BE2C (cell line): ENCODE data around the gene SMIM35.

Experiments used
- DNase-seq: peaks from one replicate; pipeline ENCODE4 v3.0.0-alpha.2; 2020
- H3K27me3 ChIP-seq: fragments of 250-450 bp; sonication (Bioruptor Pico); 2 replicates; pipeline ENCODE4 v1.5.1; 2020; ENCODE audit warnings: mild to moderate bottlenecking
- H3K36me3 ChIP-seq: fragments of 250-450 bp; sonication (Bioruptor Pico); 2 replicates; pipeline ENCODE4 v1.5.1; 2020; ENCODE audit warnings: mild to moderate bottlenecking
- H3K4me1 ChIP-seq: fragments of 250-450 bp; sonication (Bioruptor Pico); 2 replicates; pipeline ENCODE4 v1.5.1; 2020
- H3K4me3 ChIP-seq: 2 replicates; pipeline ENCODE4 v1.5.1; 2011; ENCODE audit warnings: low read depth, low read length
- H3K9me3 ChIP-seq: fragments of 250-450 bp; sonication (Bioruptor Pico); 2 replicates; pipeline ENCODE4 v1.5.1; 2020
- CTCF ChIP-seq: IDR thresholded peaks from 2 replicates; pipeline ENCODE4 v1.5.1; 2012; ENCODE audit warnings: mild to moderate bottlenecking, low read depth, low read length

SMIM35 gene

GRCh38 chr11:118098996-118099837, 12.5 kb upstream of the SMIM35 start:
- no peak for TF ChIP-seq CTCF
- Histone ChIP-seq H3K27me3 (peaks cover 3% of the 10 kb centered on the region; the same call in 1 of the 2 replicates), H3K36me3 (no peaks in the 10 kb centered on the region), H3K9me3 (no peaks in the 10 kb centered on the region), H3K4me3 (no peak overlapping the region), H3K4me1 (no peaks in the 10 kb centered on the region)
- no peak for DNase-seq

- no peaks in the 10 kb centered on the region for H3K4me1 ChIP-seq
- no peak overlapping the region for H3K4me3 ChIP-seq
- no peaks in the 10 kb centered on the region for H3K36me3 ChIP-seq
- H3K9me3 ChIP-seq = no peaks in the 10 kb centered on the region
- peaks cover 12% of the 10 kb centered on the region for H3K27me3 ChIP-seq
- DNase-seq = no peak
- no peak for TF ChIP-seq CTCF
Measured at GRCh38 chr11:118095967-118096367, 9.2 kb upstream of the SMIM35 start.

GRCh38 chr11:118095493-118095892, 8.7 kb upstream of the SMIM35 start:
- Histone ChIP-seq H3K27me3 (peaks cover 15% of the 10 kb centered on the region), H3K4me1 (no peaks in the 10 kb centered on the region), H3K36me3 (no peaks in the 10 kb centered on the region), H3K9me3 (no peaks in the 10 kb centered on the region), H3K4me3 (no peak overlapping the region)
- no peak for TF ChIP-seq CTCF
- DNase-seq = no peak

GRCh38 chr11:118092907-118093571, 6.3 kb upstream of the SMIM35 start:
- Histone ChIP-seq H3K9me3 (no peaks in the 10 kb centered on the region), H3K36me3 (no peaks in the 10 kb centered on the region), H3K4me1 (no peaks in the 10 kb centered on the region), H3K4me3 (no peak overlapping the region), H3K27me3 (peaks cover 29% of the 10 kb centered on the region)
- DNase-seq = no peak
- no peak for TF ChIP-seq CTCF

- no peak overlapping the region for H3K4me3 ChIP-seq
- peaks cover 30% of the 10 kb centered on the region for H3K27me3 ChIP-seq
- H3K9me3 ChIP-seq = peaks cover 9% of the 10 kb centered on the region
- H3K4me1 ChIP-seq = no peaks in the 10 kb centered on the region
- no peaks in the 10 kb centered on the region for H3K36me3 ChIP-seq
- no peak for TF ChIP-seq CTCF
- DNase-seq = no peak
Measured at GRCh38 chr11:118091690-118092089, 4.9 kb upstream of the SMIM35 start.

- DNase-seq = no peak
- TF ChIP-seq CTCF = no peak
- H3K4me3 ChIP-seq = no peak overlapping the region
- H3K36me3 ChIP-seq = no peaks in the 10 kb centered on the region
- no peaks in the 10 kb centered on the region for H3K4me1 ChIP-seq
- H3K9me3 ChIP-seq = peaks cover 11% of the 10 kb centered on the region
- peaks cover 30% of the 10 kb centered on the region for H3K27me3 ChIP-seq
Measured at GRCh38 chr11:118090545-118091162, 3.9 kb upstream of the SMIM35 start.
